HepG2 (cell line): ENCODE data around the gene MCU. TPM values are rescaled to one million over a fixed set of nuclear protein-coding genes. Genes with fewer than 3 reads are reported as not detected.

Experiments used
- ATAC-seq: fragments of 200-7000 bp; cut with Tn5 transposase; 3 replicates; pipeline ENCODE4 v1.9.1; 2020; ENCODE audit warnings: mild to moderate bottlenecking, moderate library complexity
- BruUV-seq: library from RNA; stranded (reverse); fragments of 400-500 nt; replicated peaks from 2 replicates; lab custom pipeline; 2021; lab: Mats Ljungman, UMichigan
- CTCF ChIA-PET: fragments of 300-600 bp; formaldehyde crosslinking; extraction: SDS; loops from one replicate; lab custom pipeline; 2021; ENCODE audit warnings: low total read pairs, inconsistent platforms, low intra/inter-chr PET ratio; lab: Yijun Ruan, JAX
- POLR2A ChIA-PET: fragments of 350-600 bp; sonication (Branson Sonifier 250); formaldehyde crosslinking; loops from one replicate; lab custom pipeline; 2020; ENCODE audit warnings: antibody characterized with exemption, inconsistent platforms; lab: Yijun Ruan, JAX
- DNase-seq: peaks from one replicate; pipeline ENCODE4 v3.0.0-alpha.2; 2015; ENCODE audit warnings: low spot score
- FAIRE-seq: peaks from 3 replicates; lab custom pipeline; 2011; peaks lifted over from hg19 to GRCh38; lab: Jason Lieb, UNC
- H2AFZ ChIP-seq: one replicate; pipeline ENCODE4 v1.6.1; 2011; ENCODE audit warnings: low read length, inconsistent platforms
- H3K27ac ChIP-seq: fragments of 300-600 bp; 3 replicates; pipeline ENCODE4 v1.8.0; 2011; ENCODE audit warnings: mixed run types, mild to moderate bottlenecking, mixed read lengths, low read length, inconsistent platforms; ENCODE audit not compliant: insufficient read depth; ENCODE audit errors: extremely low read length
- H3K27me3 ChIP-seq, 2 experiments: fragments of 200-600 bp in 1 of 2; 2 replicates in 1 of 2; 3 replicates in 1 of 2; pipeline versions ENCODE4 v1.6.0 to v1.8.0; 2011; ENCODE audit warnings: low read length in 2 of 2, mild to moderate bottlenecking in 2 of 2, moderate library complexity in 2 of 2, inconsistent platforms in 1 of 2; ENCODE audit not compliant: insufficient read depth in 2 of 2, control insufficient read depth in 1 of 2
- H3K36me3 ChIP-seq, 2 experiments: fragments of 200-600 bp in 1 of 2; replicated peaks in 1 of 2; 2 replicates in 1 of 2; 3 replicates in 1 of 2; pipeline versions ENCODE4 v1.5.1 to v1.8.0; 2011; ENCODE audit warnings: low read length in 2 of 2, inconsistent platforms in 1 of 2; ENCODE audit not compliant: insufficient read depth in 2 of 2, control insufficient read depth in 1 of 2
- H3K4me1 ChIP-seq: 2 replicates; pipeline ENCODE4 v1.5.1; 2012; ENCODE audit warnings: low read length, inconsistent platforms; ENCODE audit not compliant: insufficient read depth
- H3K4me2 ChIP-seq: 2 replicates; pipeline ENCODE4 v1.6.0; 2011; ENCODE audit warnings: low read depth, low read length, inconsistent platforms
- H3K4me3 ChIP-seq, 3 experiments: fragments of 200-600 bp in 1 of 3; sonication (generic), shearing (Covaris generic) in 1 of 3; replicated peaks in 1 of 3; 2 replicates each; pipeline ENCODE4 v1.5.1; 2011 to 2016; ENCODE audit warnings: low read length in 3 of 3, inconsistent platforms in 2 of 3, low read depth in 2 of 3, mild to moderate bottlenecking in 2 of 3, control low read depth in 1 of 3, mixed read lengths in 1 of 3; ENCODE audit not compliant: insufficient read depth in 1 of 3
- H3K79me2 ChIP-seq: one replicate; pipeline ENCODE4 v1.6.1; 2011; ENCODE audit warnings: low read length, inconsistent platforms; ENCODE audit not compliant: insufficient read depth
- H3K9ac ChIP-seq: 2 replicates; pipeline ENCODE4 v1.6.0; 2011; ENCODE audit warnings: mild to moderate bottlenecking, low read depth, low read length, inconsistent platforms; ENCODE audit not compliant: insufficient read depth
- H3K9me3 ChIP-seq: 2 replicates; pipeline ENCODE4 v1.5.1; 2012; ENCODE audit warnings: mild to moderate bottlenecking, low read length
- H4K20me1 ChIP-seq: 2 replicates; pipeline ENCODE4 v1.6.0; 2011; ENCODE audit warnings: inconsistent platforms, mild to moderate bottlenecking, low read length, moderate library complexity; ENCODE audit not compliant: insufficient read depth
- FUBP1 ChIP-seq: sonication (generic); formaldehyde crosslinking; IDR thresholded peaks from 2 replicates; pipeline ENCODE4 v1.5.1; 2020; ENCODE audit warnings: missing genetic modification reagents, mild to moderate bottlenecking, borderline replicate concordance
- GFI1 ChIP-seq: sonication (generic); formaldehyde crosslinking; IDR thresholded peaks from 2 replicates; pipeline ENCODE4 v1.5.0; 2020; ENCODE audit warnings: missing genetic modification reagents, mild to moderate bottlenecking, borderline replicate concordance
- GRHL1 ChIP-seq: sonication (generic); formaldehyde crosslinking; conservative IDR thresholded peaks from 2 replicates; pipeline ENCODE4 v1.8.0; 2022; ENCODE audit warnings: missing genetic modification reagents
- MAF1 ChIP-seq: sonication (generic); formaldehyde crosslinking; IDR thresholded peaks from 2 replicates; pipeline ENCODE4 v1.5.0; 2020; ENCODE audit warnings: missing genetic modification reagents, borderline replicate concordance
- MED13 ChIP-seq: sonication (generic); formaldehyde crosslinking; IDR thresholded peaks from 2 replicates; pipeline ENCODE4 v1.5.0; 2020; ENCODE audit warnings: missing genetic modification reagents
- MYNN ChIP-seq: sonication (generic); formaldehyde crosslinking; IDR thresholded peaks from 2 replicates; pipeline ENCODE4 v1.4.0; 2020; ENCODE audit warnings: mild to moderate bottlenecking, low read depth, missing genetic modification reagents
- NFATC3 ChIP-seq: sonication (generic); formaldehyde crosslinking; IDR thresholded peaks from 2 replicates; pipeline ENCODE4 v1.5.1; 2020; ENCODE audit warnings: mild to moderate bottlenecking, missing genetic modification reagents
- REPIN1 ChIP-seq: sonication (generic); formaldehyde crosslinking; IDR thresholded peaks from 2 replicates; pipeline ENCODE4 v1.8.0; 2022; ENCODE audit warnings: missing genetic modification reagents, low read depth, mild to moderate bottlenecking, borderline replicate concordance
- TEF ChIP-seq: sonication (generic); formaldehyde crosslinking; IDR thresholded peaks from 2 replicates; pipeline ENCODE4 v1.5.0; 2020; ENCODE audit warnings: missing genetic modification reagents
- TFDP2 ChIP-seq: sonication (generic); formaldehyde crosslinking; IDR thresholded peaks from 2 replicates; pipeline ENCODE4 v1.4.0; 2020; ENCODE audit warnings: missing genetic modification reagents
- ZBTB39 ChIP-seq: sonication (generic); formaldehyde crosslinking; IDR thresholded peaks from 2 replicates; pipeline ENCODE4 v1.5.0; 2020; ENCODE audit warnings: missing genetic modification reagents
- ZNF121 ChIP-seq: sonication (generic); formaldehyde crosslinking; IDR thresholded peaks from 2 replicates; pipeline ENCODE4 v1.5.0; 2020; ENCODE audit warnings: mild to moderate bottlenecking, missing genetic modification reagents
- ZNF496 ChIP-seq: sonication (generic); formaldehyde crosslinking; IDR thresholded peaks from 2 replicates; pipeline ENCODE4 v1.8.1; 2023; ENCODE audit warnings: mild to moderate bottlenecking, moderate library complexity, missing genetic modification reagents; ENCODE audit not compliant: insufficient replicate concordance
- ZNF841 ChIP-seq: sonication (generic); formaldehyde crosslinking; IDR thresholded peaks from 2 replicates; pipeline ENCODE4 v1.8.1; 2023; ENCODE audit warnings: missing genetic modification reagents, borderline replicate concordance
- ZNF850 ChIP-seq: sonication (generic); formaldehyde crosslinking; conservative IDR thresholded peaks from 2 replicates; pipeline ENCODE4 v1.9.0; 2021; ENCODE audit warnings: mild to moderate bottlenecking, missing genetic modification reagents
- ZSCAN31 ChIP-seq: sonication (generic); formaldehyde crosslinking; IDR thresholded peaks from 2 replicates; pipeline ENCODE4 v1.5.0; 2020; ENCODE audit warnings: low read depth, mild to moderate bottlenecking, missing genetic modification reagents
- WGBS: methylation state at CpG from one replicate; pipeline ENCODE4 v1.1.6; 2017; ENCODE audit warnings: low lambda C conversion rate; 5-methylcytosine and 5-hydroxymethylcytosine counted together
- in situ Hi-C: cut with HindIII; loops from 2 replicates; pipeline ENCODE4 v1.10.0; 2017; ENCODE audit warnings: low pct_unique_long_range_greater_than_20kb; ENCODE audit not compliant: extremely low pct_ligation_motif_present
- intact Hi-C: fragments of 100-400 bp; cut with micrococcal nuclease; formaldehyde crosslinking; loops from one replicate; pipeline ENCODE4 v1.10.0; 2022; ENCODE audit not compliant: unreplicated experiment
- polyA plus RNA-seq, 8 experiments: library from polyadenylated mRNA; depleted of rRNA in 3 of 8; stranded (reverse) in 7 of 8; unstranded in 1 of 8; fragments of >200 nt; fragmentation: Illumina TruSeq in 4 of 8; extraction: Trizol in 4 of 8; gene quantifications; 2 replicates each; pipeline versions ENCODE4 v1.2.1 to v1.2.3, GENCODE V29; 2011 to 2016; ENCODE audit warnings: low read depth in 4 of 8, missing spikeins in 1 of 8, mixed read lengths in 1 of 8; ENCODE audit not compliant: insufficient read depth in 1 of 8
- total RNA-seq, 5 experiments: library from RNA; depleted of rRNA; stranded (reverse); fragments of >200 nt; fragmentation: Illumina TruSeq; extraction: Trizol; gene quantifications; 2 replicates each; pipeline ENCODE4 v1.2.3, GENCODE V29; 2016; ENCODE audit warnings: low read depth in 1 of 5

MCU gene
- total and polyA plus RNA-seq, 2 of the 13 experiments (the other 11 are each of a cell fraction or from before 2014, with no cell fraction given) = 25.9 to 64.5 TPM

- in situ Hi-C loops = no loop called here
- no peaks in the 10 kb centered on the region for H3K9me3 ChIP-seq
- no peak for FAIRE-seq
- no peak overlapping the region for H3K27ac ChIP-seq
- H3K79me2 ChIP-seq = no peaks in the 10 kb centered on the region
- no peaks in the 10 kb centered on the region for H3K36me3 ChIP-seq
- WGBS = 97% methylated on average over 1 of the region's 1 CpG
- no peak overlapping the region for H3K9ac ChIP-seq
- H3K4me3 ChIP-seq = no peak overlapping the region
- no peaks in the 10 kb centered on the region for H4K20me1 ChIP-seq
- peaks cover 22% of the 10 kb centered on the region for H3K4me1 ChIP-seq
- ChIA-PET POLR2A (no interaction called here), CTCF (no interaction called here)
- no peak overlapping the region for H3K4me2 ChIP-seq
- no peak for ATAC-seq
- no peak for DNase-seq
- intact Hi-C loops = no loop called here
- no TSS peak for BruUV-seq
- no peaks in the 10 kb centered on the region for H3K27me3 ChIP-seq
- no peak overlapping the region for H2AFZ ChIP-seq
- TF ChIP-seq ZNF841 (CRISPR knock-in tag) = no peak
- no peak for TF ChIP-seq GRHL1 (CRISPR knock-in tag)
- no peak for TF ChIP-seq TEF (CRISPR knock-in tag)
- no peak for TF ChIP-seq ZSCAN31 (CRISPR knock-in tag)
- TF ChIP-seq GFI1 (CRISPR knock-in tag) = no peak
- no peak for TF ChIP-seq REPIN1 (CRISPR knock-in tag)
- no peak for TF ChIP-seq ZBTB39 (CRISPR knock-in tag)
- no peak for TF ChIP-seq MYNN (CRISPR knock-in tag)
- no peak for TF ChIP-seq ZNF121 (CRISPR knock-in tag)
- no peak for TF ChIP-seq MAF1 (CRISPR knock-in tag)
- no peak for TF ChIP-seq NFATC3 (CRISPR knock-in tag)
- no peak for TF ChIP-seq FUBP1 (CRISPR knock-in tag)
- TF ChIP-seq MED13 (CRISPR knock-in tag) = no peak
- TF ChIP-seq TFDP2 (CRISPR knock-in tag) = no peak
- TF ChIP-seq ZNF850 (CRISPR knock-in tag) = no peak
- TF ChIP-seq ZNF496 = no peak
Observed at GRCh38 chr10:72812415-72812752, 120.4 kb downstream of the MCU start.
